Left ventricle myocardium inferior (tissue), 1 donor: ENCODE results near the gene GAN. TPM values are rescaled to one million over a fixed set of nuclear protein-coding genes. Genes with fewer than 3 reads are reported as not detected.

Source experiments
- DNase-seq: peaks from one replicate; pipeline ENCODE4 v3.0.0-alpha.2; 2020
- H3K27ac ChIP-seq: fragments of 200-600 bp; replicated peaks from 2 replicates; pipeline ENCODE4 v1.8.0; 2021
- H3K27me3 ChIP-seq: fragments of 200-600 bp; 2 replicates; pipeline ENCODE4 v1.8.0; 2021; ENCODE audit warnings: low read depth
- H3K36me3 ChIP-seq: fragments of 200-600 bp; 2 replicates; pipeline ENCODE4 v1.8.0; 2021
- H3K4me1 ChIP-seq: fragments of 200-600 bp; 2 replicates; pipeline ENCODE4 v1.8.0; 2021
- H3K4me3 ChIP-seq: fragments of 200-600 bp; 2 replicates; pipeline ENCODE4 v1.8.0; 2021; ENCODE audit warnings: mild to moderate bottlenecking, moderate library complexity
- H3K9me3 ChIP-seq: fragments of 200-600 bp; replicated peaks from 2 replicates; pipeline ENCODE4 v1.8.0; 2021
- intact Hi-C: fragments of 100-400 bp; cut with micrococcal nuclease; formaldehyde crosslinking; loops from one replicate; pipeline ENCODE4 v1.11.0; 2022
- total RNA-seq: library from RNA; stranded (reverse); fragmentation: NEBNext Ultra II Directional; extraction: Animal tissue kit (Norgen Biotek cat#: 25700); gene quantifications from one replicate; pipeline ENCODE4 v1.2.1, GENCODE V29; 2021
- TF ChIP-seq, protein P1 (sequence below): fragments of 200-600 bp; IDR thresholded peaks from 2 replicates; pipeline ENCODE4 v1.8.0; 2021; ENCODE audit warnings: antibody characterized with exemption, mild to moderate bottlenecking, borderline replicate concordance
- donor health status: DM: no; HTN: yes; CAD: no; lungs with severe emphysema.

GAN gene
- total RNA-seq, 1 donor from 2014 or later = 9.0 TPM

DNA sequence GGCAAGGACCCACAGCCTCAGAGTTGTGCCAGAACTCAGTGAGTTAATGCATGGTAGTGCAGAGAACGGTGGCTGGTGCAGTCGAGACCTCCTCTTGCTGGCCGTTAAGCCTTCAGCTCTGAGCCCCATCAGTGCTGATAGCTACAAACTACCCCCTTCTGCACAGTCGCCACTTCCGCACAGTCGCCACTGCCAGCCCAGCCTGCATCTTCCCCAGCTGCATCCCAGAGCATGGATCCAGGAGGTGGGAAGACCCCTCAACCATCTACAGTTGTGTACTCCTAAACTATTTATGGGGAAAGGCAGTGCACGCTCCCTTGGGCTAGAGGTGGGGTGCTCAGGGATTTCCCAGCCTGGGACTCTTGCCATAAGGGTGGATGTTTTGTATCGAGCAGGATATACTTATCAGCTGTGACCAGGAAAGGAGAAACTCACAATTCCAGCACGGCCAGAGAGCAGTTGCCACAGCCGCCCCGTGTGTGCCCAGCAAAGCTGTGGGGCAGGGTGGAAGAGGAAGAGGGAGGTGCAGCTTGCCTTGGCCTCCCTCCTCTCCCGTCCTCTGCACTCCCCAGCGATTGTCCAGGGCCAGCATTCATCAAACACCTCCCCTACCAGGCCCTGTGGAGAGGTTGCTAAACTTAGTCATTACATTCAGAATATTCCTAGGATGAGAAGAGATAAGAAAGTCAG, 80.3 kb downstream of the GAN start:
- no peak overlapping the region for H3K4me3 ChIP-seq
- peak overlapping the region; percentile 76 for H3K27ac ChIP-seq
- H3K9me3 ChIP-seq = peaks cover 7% of the 10 kb centered on the region
- DNase-seq = peak; percentile 29
- peaks cover 30% of the 10 kb centered on the region for H3K4me1 ChIP-seq
- H3K27me3 ChIP-seq = no peaks in the 10 kb centered on the region
- H3K36me3 ChIP-seq = peaks cover 17% of the 10 kb centered on the region
- TF ChIP-seq, protein P1, sequence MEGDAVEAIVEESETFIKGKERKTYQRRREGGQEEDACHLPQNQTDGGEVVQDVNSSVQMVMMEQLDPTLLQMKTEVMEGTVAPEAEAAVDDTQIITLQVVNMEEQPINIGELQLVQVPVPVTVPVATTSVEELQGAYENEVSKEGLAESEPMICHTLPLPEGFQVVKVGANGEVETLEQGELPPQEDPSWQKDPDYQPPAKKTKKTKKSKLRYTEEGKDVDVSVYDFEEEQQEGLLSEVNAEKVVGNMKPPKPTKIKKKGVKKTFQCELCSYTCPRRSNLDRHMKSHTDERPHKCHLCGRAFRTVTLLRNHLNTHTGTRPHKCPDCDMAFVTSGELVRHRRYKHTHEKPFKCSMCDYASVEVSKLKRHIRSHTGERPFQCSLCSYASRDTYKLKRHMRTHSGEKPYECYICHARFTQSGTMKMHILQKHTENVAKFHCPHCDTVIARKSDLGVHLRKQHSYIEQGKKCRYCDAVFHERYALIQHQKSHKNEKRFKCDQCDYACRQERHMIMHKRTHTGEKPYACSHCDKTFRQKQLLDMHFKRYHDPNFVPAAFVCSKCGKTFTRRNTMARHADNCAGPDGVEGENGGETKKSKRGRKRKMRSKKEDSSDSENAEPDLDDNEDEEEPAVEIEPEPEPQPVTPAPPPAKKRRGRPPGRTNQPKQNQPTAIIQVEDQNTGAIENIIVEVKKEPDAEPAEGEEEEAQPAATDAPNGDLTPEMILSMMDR = no peak
- intact Hi-C loops = no loop called here

DNA sequence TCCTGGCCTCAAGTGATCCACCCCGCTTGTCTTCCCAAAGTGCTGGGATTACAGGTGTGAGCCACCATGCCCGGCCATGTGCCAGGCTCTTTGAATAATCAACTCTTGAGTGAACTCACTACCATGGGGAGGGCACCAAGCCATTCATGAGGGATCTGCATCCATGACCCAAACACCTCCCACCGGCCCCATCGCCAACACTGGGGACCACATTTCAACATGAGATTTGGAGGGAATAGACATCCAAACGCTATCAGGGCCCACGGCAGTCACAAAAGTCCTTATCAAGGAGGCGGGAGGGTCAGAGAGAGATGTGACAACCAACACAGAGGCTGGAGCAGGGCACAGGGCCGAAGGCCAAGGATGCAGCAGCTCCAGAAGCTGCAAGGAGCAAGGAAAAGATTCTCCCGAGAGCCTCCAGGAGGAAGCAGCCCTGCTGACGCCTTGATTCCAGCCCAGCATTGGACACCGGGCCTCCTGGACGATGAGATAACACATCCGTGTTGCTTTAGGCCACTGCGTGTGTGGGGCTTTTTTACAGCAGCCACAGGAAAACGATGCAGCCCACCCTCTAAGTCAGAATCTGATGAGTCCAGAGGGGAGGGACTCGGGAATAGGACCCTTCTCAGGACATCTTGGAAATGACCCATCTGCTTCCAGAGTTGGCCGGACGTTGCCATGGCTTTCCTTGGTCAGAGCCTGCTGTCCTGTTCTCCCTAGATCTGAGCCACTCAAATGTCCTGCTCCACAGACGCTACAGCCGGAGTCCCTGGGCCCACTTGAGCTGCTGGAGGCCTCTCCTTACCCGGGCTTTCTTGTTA, 82.5 kb downstream of the GAN start:
- intact Hi-C loops = no loop called here
- Histone ChIP-seq H3K27ac (no peak overlapping the region), H3K36me3 (no peaks in the 10 kb centered on the region), H3K27me3 (no peaks in the 10 kb centered on the region), H3K9me3 (peaks cover 9% of the 10 kb centered on the region), H3K4me1 (peaks cover 40% of the 10 kb centered on the region), H3K4me3 (no peak overlapping the region)
- no peak for DNase-seq
- TF ChIP-seq, protein P1 = no peak

DNA sequence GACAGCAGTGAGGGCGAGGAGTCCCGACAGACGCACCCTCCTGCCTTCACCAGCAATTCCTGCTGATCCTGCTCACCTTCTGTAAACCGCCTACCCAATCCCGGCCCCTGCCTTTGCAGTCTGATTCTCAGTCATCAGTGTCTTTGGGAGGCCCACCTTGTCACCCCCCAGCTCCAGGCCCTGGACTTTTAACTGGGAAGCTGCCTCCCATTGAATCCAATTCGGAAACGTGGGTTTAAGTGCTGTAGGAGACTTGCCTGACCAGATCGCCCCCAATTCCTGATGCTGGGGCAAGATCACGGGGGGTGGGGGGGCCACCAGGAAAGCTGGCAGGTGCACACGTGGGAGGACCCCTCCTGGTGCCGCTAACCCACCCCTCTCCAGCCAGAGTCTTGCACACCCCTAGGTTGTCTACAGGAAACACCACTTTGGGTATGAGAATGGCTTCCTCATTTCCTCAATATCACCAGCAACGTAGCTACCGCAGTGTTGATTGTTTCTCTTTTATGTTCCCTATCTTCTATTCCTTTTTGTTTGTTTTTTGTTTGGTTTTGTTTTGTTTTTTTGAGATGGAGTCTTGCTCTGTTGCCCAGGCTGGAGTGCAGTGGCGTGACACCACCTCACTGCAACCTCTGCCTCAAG, 83.2 kb downstream of the GAN start:
- H3K36me3 ChIP-seq = no peaks in the 10 kb centered on the region
- H3K27ac ChIP-seq = no peak overlapping the region
- H3K9me3 ChIP-seq = peaks cover 9% of the 10 kb centered on the region
- no peak overlapping the region for H3K4me3 ChIP-seq
- DNase-seq = no peak
- TF ChIP-seq, protein P1 = no peak
- peaks cover 40% of the 10 kb centered on the region for H3K4me1 ChIP-seq
- intact Hi-C loops = no loop called here
- H3K27me3 ChIP-seq = peaks cover 4% of the 10 kb centered on the region

DNA sequence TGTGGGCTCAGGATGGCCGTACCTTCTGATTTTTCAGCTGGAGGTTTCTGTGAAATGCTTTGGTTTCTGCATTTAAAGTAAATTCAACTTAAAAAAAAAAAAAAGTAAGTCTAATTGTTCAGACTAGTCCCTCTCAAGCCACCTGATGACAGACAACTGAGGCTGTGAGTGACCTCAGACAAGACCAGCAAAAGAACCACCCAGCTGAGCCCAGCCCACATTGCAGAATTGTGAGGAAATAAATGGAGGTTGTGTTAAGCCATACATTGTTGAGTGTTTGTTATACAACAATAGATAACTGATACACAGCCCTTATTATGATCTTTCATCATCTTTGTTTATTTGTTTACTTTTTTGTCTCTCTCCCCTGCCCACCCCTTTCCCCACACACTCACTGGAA, 85.1 kb downstream of the GAN start:
- Histone ChIP-seq H3K4me3 (no peak overlapping the region), H3K27me3 (peaks cover 8% of the 10 kb centered on the region), H3K9me3 (peaks cover 9% of the 10 kb centered on the region), H3K36me3 (no peaks in the 10 kb centered on the region), H3K27ac (no peak overlapping the region), H3K4me1 (peaks cover 47% of the 10 kb centered on the region)
- no peak for DNase-seq
- TF ChIP-seq, protein P1 = no peak
- intact Hi-C loops = no loop called here

DNA sequence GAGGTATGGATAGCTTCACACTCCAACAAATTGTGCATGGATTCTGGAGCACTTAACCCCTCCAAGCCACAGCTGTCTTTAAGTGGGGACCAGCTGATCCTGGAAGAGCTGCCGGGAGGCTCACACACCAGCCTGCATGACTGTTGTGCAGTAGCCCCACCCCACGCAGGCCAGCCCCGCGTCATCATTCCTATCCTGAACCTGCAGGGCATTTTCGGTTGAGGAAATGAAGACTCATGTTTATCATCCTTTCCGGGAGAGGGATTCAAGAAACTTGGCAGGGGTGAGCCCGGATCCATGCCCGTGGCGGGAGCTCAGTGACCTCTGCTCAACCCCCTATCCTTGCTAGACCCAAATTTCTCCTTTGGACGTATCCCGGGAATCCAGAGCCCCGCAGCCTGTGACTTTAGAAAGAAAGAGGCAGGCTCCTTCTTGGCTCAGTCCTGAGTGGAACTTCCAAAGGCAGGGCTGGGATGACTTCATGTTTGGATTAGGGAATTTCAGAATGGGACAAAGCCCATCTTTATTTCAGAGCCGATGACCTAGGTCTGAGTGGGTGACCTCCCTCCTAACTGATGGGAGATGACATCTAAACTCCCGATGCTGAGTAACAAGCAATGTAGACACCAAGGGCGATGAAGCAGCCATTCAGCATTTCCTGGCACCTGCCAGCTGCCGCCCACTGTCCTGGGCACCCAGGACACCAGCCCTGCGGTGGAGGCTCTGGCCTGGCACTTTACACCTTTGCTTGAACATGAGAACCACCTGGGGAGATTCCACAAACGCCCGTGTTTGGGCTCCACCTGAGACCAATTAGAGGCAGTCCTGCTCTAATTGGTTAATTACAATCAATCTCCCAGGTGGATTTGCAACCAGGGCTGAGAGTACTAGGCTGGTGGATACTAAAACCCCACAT, 86.5 kb downstream of the GAN start:
- H3K4me3 ChIP-seq = no peak overlapping the region
- peaks cover 8% of the 10 kb centered on the region for H3K27me3 ChIP-seq
- DNase-seq = no peak
- H3K4me1 ChIP-seq = peaks cover 33% of the 10 kb centered on the region
- no peak overlapping the region for H3K27ac ChIP-seq
- TF ChIP-seq, protein P1 = no peak
- intact Hi-C loops = no loop called here
- H3K9me3 ChIP-seq = peaks cover 9% of the 10 kb centered on the region
- no peaks in the 10 kb centered on the region for H3K36me3 ChIP-seq
